ENCODE results near the gene NTM.

NTM gene

GRCh38 chr11:132256528-132257279 lies 886.3 kb downstream of the NTM start:
- no peaks in the 10 kb centered on the region for H3F3A ChIP-seq (ENCODE audit: low read depth)
- H3K4me2 ChIP-seq (ENCODE audit: low read depth, low read length, poor library complexity, severe bottlenecking): no peak overlapping the region
- no peaks in the 10 kb centered on the region for H4K20me1 ChIP-seq (ENCODE audit: insufficient read depth, low read length, poor library complexity, severe bottlenecking)
- H2AFZ ChIP-seq (ENCODE audit: low read length): no peak overlapping the region
- no peaks in the 10 kb centered on the region for H3K36me3 ChIP-seq (ENCODE audit: insufficient read depth, low read length)
- H3K4me1 ChIP-seq (ENCODE audit: insufficient read depth, low read length, poor library complexity, severe bottlenecking): no peaks in the 10 kb centered on the region
- no peaks in the 10 kb centered on the region for H3K9me3 ChIP-seq (ENCODE audit: insufficient read depth, low read depth, low read length)
- no peaks in the 10 kb centered on the region for H3K27me3 ChIP-seq (ENCODE audit: insufficient read depth, low read length, poor library complexity, severe bottlenecking)
- TF ChIP-seq CTCF (conservative IDR thresholded peaks at IDR 0.05; ENCODE audit: low read length): no peak
- H3K4me3 ChIP-seq (ENCODE audit: low read length, poor library complexity, severe bottlenecking): no peak overlapping the region
- no peaks in the 10 kb centered on the region for H3K9me2 ChIP-seq (replicated peaks; ENCODE audit: low read depth, low read length)
- H3K9ac ChIP-seq (ENCODE audit: low read depth, low read length, poor library complexity, severe bottlenecking): no peak overlapping the region
- no peaks in the 10 kb centered on the region for H3K79me2 ChIP-seq (ENCODE audit: insufficient read depth, low read length)

- TF ChIP-seq EZH2phosphoT487 (IDR thresholded peaks at IDR 0.05; ENCODE audit: borderline replicate concordance) (no peak), CTCF (conservative IDR thresholded peaks at IDR 0.05; ENCODE audit: low read length) (no peak)
- Histone ChIP-seq H3K36me3 (ENCODE audit: insufficient read depth, low read length) (no peaks in the 10 kb centered on the region), H3K27me3 (ENCODE audit: insufficient read depth, low read length, poor library complexity, severe bottlenecking) (no peaks in the 10 kb centered on the region)
Observed at GRCh38 chr11:132257871-132258270, 887.5 kb downstream of the NTM start.

GRCh38 chr11:132258875-132259274 lies 888.5 kb downstream of the NTM start:
- H3K9me3 ChIP-seq (ENCODE audit: insufficient read depth, low read depth, low read length): no peaks in the 10 kb centered on the region
- H4K20me1 ChIP-seq (ENCODE audit: insufficient read depth, low read length, poor library complexity, severe bottlenecking): no peaks in the 10 kb centered on the region
- no peak overlapping the region for H2AFZ ChIP-seq (ENCODE audit: low read length)
- TF ChIP-seq EZH2phosphoT487 (IDR thresholded peaks at IDR 0.05; ENCODE audit: borderline replicate concordance): no peak
- no peak for TF ChIP-seq CTCF (conservative IDR thresholded peaks at IDR 0.05; ENCODE audit: low read length)
- H3K4me2 ChIP-seq (ENCODE audit: low read depth, low read length, poor library complexity, severe bottlenecking): no peak overlapping the region
- H3K9me2 ChIP-seq (replicated peaks; ENCODE audit: low read depth, low read length): no peaks in the 10 kb centered on the region
- no peaks in the 10 kb centered on the region for H3K27me3 ChIP-seq (ENCODE audit: insufficient read depth, low read length, poor library complexity, severe bottlenecking)
- H3K4me3 ChIP-seq (ENCODE audit: low read length, poor library complexity, severe bottlenecking): no peak overlapping the region
- H3K9ac ChIP-seq (ENCODE audit: low read depth, low read length, poor library complexity, severe bottlenecking): no peak overlapping the region
- no peaks in the 10 kb centered on the region for H3K4me1 ChIP-seq (ENCODE audit: insufficient read depth, low read length, poor library complexity, severe bottlenecking)
- H3K79me2 ChIP-seq (ENCODE audit: insufficient read depth, low read length): no peaks in the 10 kb centered on the region
- H3K36me3 ChIP-seq (ENCODE audit: insufficient read depth, low read length): no peaks in the 10 kb centered on the region
- H3F3A ChIP-seq (ENCODE audit: low read depth): no peaks in the 10 kb centered on the region

More at GRCh38 chr11:132257871-132258270, 887.5 kb downstream of the NTM start:
- Histone ChIP-seq H3K4me2 (ENCODE audit: low read depth, low read length, poor library complexity, severe bottlenecking) (no peak overlapping the region), H3K4me3 (ENCODE audit: low read length, poor library complexity, severe bottlenecking) (no peak overlapping the region), H3K4me1 (ENCODE audit: insufficient read depth, low read length, poor library complexity, severe bottlenecking) (no peaks in the 10 kb centered on the region), H3K79me2 (ENCODE audit: insufficient read depth, low read length) (no peaks in the 10 kb centered on the region), H3K9me3 (ENCODE audit: insufficient read depth, low read depth, low read length) (no peaks in the 10 kb centered on the region), H3K9me2 (replicated peaks; ENCODE audit: low read depth, low read length) (no peaks in the 10 kb centered on the region), H3F3A (ENCODE audit: low read depth) (no peaks in the 10 kb centered on the region), H2AFZ (ENCODE audit: low read length) (no peak overlapping the region), H3K9ac (ENCODE audit: low read depth, low read length, poor library complexity, severe bottlenecking) (no peak overlapping the region), H4K20me1 (ENCODE audit: insufficient read depth, low read length, poor library complexity, severe bottlenecking) (no peaks in the 10 kb centered on the region)

Data from Loucy (cell line).